Stimulated activated CD4-positive, alpha-beta T cell treated with anti-CD3 and anti-CD28 coated beads, Interleukin-2, amount 100 ng/mL, for 24 hours (primary cell): ENCODE results near the gene BBLN.

ENCODE experiments used
- DNase-seq, 2 donors: peaks; one replicate each; pipeline ENCODE4 v3.0.0-alpha.2; 2020

The BBLN gene

DNA sequence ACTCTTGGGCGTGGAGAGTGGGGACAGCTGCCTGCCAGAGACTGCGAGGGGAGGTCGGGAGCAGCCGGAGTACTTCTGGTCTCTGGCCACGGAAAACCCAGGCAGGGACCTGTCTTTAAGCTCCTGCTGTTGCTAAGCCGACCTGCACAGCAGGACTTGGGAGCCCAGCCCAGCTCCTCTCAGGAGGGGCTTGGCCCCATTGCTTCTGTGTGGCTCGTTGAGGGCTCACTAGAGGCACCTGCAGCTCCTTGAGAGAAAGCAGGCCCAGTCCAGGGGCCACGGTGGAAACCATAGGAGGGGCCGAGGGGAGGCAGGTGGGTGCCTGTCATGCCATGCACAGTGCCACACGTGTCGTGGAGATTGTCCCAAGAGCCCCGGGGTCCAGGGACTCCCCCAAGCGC lies 14.1 kb upstream of the BBLN start:
- DNase-seq, result no peak

- no peak for DNase-seq
These were observed 13.4 kb upstream of the BBLN start for GRCh38 chr9:128146591-128147120.

- DNase-seq, result no peak
These were observed 11.5 kb upstream of the BBLN start for GRCh38 chr9:128148509-128149000.

DNA sequence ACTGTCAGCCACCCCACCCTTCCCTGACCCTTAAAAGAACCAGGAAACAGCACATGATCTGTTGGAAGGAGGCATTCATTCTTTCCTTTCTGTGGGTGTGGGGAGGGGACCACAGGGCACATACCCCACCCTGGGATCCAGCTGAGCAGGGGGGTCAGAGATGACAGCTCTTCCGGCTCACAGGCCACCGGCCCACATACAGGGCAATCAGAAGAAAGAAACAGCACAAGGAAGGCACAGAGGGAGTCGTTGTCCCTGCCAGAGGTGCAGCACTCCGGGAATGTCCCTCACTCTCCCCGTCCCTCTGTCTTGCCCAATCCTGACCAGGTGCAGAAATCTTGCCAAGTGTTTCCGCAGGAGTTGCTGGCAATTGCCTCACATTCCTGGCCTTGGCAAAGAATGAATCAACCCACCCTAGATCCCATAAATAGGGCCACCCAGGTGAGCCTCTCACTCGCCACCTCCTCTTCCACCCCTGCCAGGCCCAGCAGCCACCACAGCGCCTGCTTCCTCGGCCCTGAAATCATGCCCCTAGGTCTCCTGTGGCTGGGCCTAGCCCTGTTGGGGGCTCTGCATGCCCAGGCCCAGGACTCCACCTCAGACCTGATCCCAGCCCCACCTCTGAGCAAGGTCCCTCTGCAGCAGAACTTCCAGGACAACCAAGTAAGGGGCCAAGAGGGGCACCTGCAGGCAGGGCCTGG lies 10.9 kb upstream of the BBLN start, which contains the start of gene LCN2:
Gene LCN2 (plus strand): TSS at position 453 of the 701 bp plus-strand sequence. CDS start 73 bp downstream, at position 526.
- no peak for DNase-seq

- no peak for DNase-seq
These were observed 10.0 kb upstream of the BBLN start for GRCh38 chr9:128149951-128150593.

- no peak for DNase-seq
These were observed 9.3 kb upstream of the BBLN start for GRCh38 chr9:128150594-128151308.

GRCh38 chr9:128151309-128152132 lies 8.5 kb upstream of the BBLN start:
- DNase-seq, result no peak

GRCh38 chr9:128152133-128153059 lies 7.7 kb upstream of the BBLN start:
- no peak for DNase-seq

- DNase-seq, result no peak
These were observed 6.8 kb upstream of the BBLN start for GRCh38 chr9:128153060-128153946.

GRCh38 chr9:128153947-128154695 lies 5.9 kb upstream of the BBLN start:
- no peak for DNase-seq

DNA sequence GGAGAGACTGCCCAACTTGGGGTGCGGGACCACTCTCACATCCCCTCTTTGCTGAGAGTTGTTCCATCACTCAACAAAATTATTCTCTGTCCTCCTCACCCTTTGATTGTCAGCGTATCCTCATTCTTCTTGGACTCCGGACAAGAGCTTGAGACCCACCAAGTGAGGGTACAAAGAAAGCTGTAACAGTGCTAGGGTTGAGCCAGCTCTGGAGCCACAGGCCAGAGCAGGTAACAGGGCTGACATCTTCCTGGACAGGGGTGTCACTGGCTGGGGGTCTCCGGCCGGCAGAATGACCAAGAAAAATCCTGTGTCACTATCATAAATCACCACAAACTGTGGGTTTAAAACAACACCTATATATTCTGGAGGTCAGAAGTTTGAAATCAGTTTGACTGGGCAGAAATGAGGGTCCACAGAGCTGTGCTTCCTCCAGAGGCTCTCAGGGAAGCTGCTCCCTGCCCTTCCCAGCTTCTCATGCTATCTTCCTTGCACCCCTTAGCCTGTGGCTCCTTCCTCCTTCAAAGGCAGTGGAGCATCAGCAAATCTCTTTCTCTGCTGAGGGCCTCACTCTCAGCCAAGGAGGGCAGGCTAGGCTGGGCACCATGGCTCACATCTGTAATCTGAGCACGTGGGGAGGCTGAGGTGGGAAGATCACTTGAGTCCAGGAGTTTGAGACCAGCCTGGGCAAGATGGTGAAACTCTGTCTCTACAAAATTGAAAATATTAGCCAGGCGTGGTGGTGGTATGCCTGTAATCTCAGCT lies 4.1 kb upstream of the BBLN start:
- no peak for DNase-seq

DNA sequence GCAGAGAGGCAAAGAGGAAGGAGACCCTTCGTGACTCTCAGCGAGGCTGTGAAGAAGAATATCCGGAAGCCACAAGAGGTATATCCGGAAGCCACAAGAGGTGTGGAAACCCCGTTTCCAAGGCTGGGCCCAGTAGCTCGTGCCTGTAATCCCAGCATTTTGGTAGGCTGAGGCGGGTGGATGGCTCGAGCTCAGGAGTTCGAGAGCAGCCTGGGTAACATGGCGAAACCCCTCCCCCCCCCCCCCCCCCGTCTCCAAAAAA lies 612 bp upstream of the BBLN start:
- peak; percentile 44 to 46 for DNase-seq

DNA sequence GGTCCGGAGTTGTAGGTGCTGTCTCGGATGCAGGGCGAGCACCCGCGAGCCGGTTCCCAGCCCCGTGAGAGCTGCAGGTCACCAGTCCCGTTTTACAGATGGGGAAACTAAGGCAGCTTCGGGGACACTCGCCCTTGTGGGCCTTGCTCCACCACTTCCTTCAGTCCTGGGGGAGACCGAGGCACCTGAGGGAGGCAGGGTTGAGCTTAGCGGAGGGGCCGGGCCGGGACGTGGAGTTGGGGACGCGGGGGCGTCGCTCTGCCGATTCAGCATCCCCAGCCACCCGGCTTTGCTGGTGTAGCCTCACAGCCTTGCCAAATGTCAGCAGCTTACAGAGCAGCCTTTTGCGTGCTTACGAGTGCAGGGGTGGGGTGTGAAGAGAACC lies 530 bp downstream of the BBLN start:
- peak; percentile 64 to 69 for DNase-seq

DNA sequence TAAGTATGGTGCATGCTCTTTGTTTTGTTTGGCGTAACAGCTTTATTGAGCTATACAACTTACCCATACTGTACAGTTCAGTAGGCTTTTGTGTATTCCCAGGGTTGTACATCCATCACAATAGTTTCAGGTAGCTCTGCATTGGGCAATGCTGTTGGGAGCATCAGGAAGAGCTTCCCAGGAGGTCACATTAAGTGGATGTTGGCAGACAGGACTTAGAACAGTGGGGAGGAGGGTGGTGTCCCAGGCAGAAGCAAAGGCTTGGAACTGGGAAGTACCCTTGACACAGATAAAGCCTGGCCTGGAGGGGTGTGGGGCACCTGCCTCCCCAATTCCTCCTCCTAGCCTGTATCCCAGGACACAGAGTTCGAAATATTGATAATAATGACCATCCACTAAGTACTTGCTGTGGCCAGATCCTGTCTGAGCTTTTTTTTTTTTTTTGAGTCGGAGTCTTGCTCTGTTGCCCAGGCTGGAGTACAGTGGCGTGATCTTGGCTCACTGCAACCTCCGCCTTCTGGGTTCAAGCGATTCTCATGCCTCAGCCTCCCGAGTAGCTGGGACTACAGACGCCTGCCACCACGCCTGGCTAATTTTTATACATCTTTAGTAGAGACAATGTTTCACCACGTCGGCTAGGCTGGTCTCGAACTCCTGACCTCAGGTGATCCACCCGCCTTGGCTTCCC lies 1.3 kb downstream of the BBLN start:
- no peak for DNase-seq

DNA sequence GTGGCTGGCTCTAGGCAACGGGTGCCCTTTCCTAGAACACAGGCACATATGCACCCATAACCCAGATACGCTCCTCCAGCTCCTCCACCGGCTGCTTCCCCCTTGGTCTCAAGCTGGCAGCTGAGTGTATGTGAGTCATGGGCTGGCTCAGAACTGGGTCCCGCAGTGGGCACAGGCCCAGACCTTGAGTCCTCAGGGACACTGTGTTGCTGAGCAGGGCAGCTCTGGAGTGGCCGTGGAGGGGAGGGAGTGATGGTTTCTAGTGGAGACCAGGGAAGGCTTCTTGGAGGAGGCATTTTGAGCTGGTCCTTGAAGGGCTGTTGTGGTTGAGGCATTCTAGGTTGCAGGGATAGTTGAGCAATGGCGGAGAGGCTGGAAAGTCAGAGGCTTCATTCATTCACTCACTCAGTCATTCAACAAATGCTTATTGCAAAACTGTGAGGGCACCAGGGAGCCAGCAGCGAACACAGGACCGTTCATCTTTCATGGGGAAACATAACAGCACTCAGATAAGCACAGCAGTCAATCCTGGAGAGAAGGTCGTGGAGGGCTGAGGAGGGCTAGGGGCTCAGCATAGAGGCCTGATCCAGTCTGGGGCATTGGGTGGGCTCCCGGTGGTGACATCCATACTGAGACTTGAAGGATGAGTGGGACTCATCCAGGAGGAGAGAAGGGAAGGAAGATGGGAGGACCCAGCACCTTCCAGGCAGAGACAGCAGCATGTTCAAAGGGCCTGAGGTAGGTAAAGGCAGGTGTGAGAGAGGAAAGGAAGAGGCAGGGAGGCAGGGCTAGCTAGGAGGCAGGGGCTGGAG lies 2.4 kb downstream of the BBLN start:
- no peak for DNase-seq

DNA sequence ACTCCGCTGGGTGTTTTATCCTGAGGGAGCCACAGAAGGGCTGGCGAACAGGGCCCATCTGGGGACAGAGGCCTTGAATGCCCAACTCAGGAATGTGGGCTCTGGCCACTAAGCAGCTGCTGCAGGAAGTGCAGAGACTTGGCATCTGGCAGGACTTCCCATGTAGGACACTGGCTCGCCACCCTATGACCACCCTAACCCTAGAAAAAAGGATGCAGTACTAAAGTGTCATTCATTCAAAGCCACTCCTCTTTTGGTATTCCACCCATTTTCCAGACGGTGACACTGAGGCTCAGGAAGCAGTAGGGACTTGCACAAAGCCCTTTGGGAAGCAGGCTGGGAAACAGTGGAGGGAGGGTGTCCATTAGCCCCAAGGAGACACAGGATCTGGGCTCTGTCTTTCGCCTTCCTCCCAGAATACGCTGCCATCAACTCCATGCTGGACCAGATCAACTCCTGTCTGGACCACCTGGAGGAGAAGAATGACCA lies 3.0 kb downstream of the BBLN start:
- DNase-seq, result no peak

- no peak for DNase-seq
These were observed 3.6 kb downstream of the BBLN start for GRCh38 chr9:128163523-128164306.
